Stimulated activated CD4-positive, alpha-beta T cell treated with anti-CD3 and anti-CD28 coated beads, Interleukin-2, amount 100 ng/mL, for 24 hours (primary cell): ENCODE results near the gene NCS1.

ENCODE experiments used
- DNase-seq, 2 donors: peaks; one replicate each; pipeline ENCODE4 v3.0.0-alpha.2; 2020

The NCS1 gene

DNA sequence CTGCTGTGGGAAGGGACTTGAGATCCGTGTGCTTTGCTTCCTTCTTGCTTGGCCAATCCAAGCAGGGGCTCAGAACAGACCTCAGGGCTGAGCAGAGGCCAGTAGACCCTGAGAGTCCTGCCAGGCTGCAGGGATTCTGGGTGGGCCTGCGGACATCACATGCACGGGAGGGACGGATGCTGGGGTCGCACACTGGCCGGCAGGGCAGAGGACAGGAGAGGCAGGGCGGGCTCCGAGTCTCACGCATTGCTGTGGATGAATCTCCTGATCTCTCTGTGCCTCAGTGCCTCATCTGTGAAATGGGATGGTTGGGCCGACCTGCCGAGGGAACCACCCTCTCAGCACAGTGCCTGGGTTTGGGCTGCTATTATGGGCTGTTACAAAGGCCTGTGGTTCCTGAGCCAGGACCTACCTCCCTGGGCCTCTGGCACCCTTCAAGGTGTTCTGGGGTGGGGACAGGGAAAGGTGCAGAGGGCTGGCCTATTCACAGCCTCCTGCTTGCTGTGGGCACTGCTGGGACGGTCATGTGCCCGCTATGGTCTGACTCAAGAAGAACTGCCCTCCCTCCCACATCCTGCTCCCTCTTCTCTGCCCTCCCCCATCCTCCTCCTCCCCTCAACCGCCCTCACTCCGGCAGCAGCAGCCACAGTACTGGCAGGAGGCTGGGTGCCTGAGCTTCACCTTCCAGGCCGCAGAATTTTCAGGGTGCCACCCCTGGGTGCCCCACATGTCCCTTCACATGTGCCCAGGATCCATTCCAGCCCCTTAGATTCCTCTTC is 43.3 kb downstream of the NCS1 start:
- no peak for DNase-seq

DNA sequence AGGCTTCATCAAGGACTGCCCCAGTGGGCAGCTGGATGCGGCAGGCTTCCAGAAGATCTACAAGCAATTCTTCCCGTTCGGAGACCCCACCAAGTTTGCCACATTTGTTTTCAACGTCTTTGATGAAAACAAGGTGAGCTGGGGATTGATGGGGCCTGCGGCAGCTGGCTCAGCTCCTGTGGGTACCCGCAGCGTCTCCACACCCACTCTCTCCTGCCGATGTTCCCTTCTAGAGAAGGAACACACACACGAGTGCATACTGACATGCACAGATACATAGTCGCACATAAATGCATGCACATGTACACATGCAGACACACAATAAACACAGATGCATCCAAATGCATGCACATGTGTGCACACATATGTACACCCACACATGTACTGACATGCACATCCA is 45.6 kb downstream of the NCS1 start:
- no peak for DNase-seq

DNA sequence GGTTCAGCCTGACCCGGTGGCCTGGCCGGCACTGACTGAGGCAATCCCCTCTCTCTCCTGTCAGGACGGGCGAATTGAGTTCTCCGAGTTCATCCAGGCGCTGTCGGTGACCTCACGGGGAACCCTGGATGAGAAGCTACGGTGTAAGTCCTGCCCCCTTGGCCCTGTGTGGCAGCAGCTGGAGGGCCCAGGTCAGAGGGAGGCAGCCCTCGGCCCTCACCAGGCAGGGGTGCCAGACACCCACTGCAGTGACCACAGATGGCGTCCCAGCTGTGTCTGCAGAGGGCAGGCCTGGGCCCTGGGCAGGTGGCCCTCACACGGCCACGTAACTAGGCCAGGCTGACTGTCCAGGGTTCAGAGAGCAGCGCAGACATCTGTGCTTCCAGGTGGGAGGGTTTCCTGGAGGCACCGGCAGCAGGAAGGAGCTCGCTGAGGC is 47.5 kb downstream of the NCS1 start:
- DNase-seq: no peak

DNA sequence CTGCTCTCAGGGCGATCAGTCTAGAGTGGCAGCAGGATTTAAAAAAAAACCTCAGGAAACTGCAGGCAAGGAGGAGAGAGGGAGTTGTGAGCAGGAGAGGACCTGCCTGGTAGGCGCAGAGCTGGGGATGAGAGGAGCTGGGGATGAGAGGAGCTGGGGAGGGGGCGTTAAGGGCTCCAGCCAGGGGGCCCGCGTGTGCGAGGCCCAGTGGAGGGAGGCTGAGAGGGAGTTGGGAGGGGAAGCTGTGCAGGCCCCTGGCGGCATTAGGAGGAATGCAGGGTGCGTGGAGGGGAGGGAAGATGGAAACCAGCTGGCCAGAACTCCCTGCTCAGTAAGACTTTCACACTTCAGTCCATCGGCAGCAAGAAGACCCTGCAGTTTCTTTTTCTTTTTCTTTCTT is 48.1 kb downstream of the NCS1 start:
- DNase-seq: no peak

DNA sequence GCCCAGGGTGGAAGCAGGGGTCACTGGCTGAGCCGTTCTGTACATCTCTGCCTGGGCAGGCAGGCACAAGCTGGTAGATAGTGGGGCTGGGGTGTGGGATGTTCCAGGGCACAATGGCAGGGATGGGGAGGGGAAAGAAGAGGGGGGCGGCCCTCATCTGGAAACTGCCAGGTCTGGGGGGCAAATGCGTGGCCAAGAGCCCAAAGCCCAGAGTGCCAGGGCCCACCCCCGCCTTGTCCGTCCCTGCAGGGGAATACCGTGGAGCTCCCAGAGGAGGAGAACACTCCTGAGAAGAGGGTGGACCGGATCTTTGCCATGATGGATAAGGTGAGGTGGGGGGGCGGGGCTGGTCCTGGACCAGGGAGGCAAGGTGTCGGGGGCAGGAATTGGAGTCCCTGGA is 50.6 kb downstream of the NCS1 start:
- no peak for DNase-seq

DNA sequence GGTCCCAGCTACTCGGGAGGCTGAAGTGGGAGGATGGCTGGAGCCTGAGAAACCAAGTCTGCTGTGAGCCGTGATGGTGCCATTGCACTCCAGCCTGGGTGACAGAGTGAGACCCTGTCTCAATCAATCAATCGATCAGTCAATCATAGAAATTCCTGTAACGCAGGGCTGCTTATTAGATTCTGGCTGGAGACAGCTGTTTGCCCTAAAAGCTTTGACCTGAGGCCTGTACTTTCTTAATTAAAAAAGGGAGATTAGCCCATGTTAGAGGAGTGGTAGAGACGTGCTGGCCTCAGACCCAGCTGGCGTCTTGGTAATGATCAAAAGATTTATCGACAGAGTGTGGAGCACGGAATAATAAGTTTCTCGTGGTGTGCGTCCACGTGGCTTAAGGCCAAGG is 52.9 kb downstream of the NCS1 start:
- DNase-seq: no peak

DNA sequence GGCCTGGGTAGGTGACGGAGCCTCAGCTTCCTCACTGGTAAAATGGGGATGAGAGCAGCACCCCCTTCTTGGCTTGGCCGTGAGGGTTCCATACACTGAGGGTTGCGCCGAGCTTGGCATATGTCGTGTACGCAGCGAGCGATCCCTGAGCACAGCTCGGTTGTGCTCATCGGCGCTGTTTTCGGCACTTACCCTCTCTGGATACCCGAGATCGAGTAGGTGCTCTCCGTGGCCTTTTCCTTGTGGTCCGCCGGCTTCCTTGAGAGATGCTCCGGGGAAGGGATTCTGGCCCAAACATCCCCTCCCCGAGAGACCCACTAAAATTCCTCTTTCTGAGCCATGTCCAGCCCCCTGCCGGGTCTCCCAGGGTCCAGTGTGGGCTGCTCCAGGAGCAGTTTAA is 53.4 kb downstream of the NCS1 start:
- DNase-seq: no peak

DNA sequence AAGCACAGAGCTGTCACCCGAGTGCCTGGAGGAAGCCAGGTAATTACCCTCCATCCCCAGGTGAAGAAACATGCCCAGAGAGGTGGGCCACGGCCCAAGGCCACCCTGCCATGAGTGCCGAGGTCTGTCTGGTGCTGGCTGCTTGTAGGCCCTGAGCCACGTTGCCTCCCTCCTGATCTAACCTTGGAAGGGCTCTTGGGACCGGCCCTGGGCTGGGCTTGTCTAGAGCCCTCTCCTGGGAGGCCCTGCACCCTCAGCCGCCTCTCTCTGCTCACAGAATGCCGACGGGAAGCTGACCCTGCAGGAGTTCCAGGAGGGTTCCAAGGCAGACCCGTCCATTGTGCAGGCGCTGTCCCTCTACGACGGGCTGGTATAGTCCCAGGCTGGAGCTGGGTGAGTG is 53.9 kb downstream of the NCS1 start:
- DNase-seq: no peak

DNA sequence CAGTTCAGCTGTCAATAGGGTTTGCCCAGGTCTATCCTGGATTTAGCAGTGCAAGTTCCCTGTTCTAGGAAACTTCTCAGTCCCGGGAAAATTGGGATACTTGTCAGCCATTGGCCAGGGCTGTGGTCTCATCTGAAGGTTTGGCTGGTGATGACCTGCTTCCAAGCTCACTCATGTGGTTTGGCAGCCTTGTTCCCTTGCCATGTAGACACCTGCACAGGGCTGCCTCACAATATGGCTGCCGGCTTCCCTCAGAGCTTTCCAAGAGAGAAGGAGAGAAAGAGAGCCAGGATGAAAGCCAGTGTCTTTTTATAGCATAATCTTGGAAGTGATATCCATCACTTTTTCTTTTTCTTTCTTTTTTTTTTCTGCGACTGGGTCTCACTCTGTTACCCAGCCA is 55.6 kb downstream of the NCS1 start:
- DNase-seq: no peak

DNA sequence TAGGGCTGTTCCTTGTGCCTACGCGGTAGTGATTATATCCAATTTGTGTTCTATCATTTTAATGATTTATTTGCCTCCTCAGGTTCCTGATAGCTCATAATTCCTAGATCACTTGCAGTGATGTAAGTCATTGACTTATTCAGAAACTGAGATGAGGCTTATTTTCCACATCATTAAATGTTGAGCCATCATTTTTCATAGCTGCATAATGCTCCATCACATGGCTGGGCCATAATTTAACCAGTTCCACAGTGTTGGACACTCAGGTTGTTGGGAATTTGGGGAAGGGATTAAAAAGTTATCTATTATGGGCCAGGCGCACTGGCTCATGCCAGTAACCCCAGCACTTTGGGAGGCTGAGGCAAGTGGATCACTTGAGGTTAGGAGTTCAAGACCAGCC is 57.6 kb downstream of the NCS1 start:
- DNase-seq: no peak

DNA sequence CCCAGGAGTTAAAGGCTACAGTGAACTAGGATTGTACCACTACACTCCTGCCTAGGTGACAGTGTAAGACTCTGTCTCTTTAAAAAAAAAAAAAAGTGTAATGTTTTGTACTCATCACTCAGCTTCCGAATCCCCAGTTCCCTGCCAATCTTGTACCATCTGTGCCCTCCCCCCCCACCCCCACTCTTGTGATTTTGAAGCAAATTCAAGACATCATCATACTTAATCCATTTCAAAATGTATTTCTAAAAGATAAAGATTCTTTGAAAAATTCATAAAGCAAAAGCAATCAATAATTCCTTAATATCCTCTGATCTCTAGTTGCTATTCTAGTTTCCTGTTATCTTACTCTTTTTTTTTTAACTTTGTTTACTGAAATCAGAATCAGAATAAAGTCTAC is 58.4 kb downstream of the NCS1 start:
- no peak for DNase-seq

DNA sequence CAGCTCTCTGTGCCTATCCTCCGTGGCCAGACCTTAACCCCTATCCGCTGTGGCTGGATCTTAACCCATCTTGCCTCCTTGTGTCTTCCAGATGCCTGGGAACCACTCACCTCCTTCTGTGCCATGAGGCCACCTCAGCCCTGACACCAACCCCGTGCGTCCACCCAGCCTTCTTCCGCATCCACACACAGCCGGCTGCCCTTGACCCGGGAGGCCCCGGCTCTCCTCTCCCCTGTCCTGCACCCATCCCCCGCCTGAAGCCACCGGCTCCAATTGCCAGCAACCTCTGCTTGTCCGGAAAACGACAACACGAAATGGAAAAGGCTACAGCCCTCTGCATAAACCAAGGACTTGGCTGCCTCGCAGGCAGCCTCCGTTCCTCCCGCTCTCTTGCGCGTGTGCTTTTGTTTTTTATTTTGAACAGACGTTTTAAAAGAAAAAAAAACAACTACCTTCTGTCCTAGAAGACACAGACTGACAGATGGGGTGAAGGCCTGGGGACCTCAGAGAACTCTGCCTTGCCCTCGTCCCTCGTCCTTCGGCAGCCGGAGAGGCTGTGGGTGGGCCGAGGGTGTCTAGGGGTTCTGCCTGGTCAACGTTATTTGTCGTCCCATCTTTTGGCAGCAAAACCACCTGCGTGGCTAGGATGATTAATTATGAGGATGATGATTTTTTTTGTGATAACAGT is 60.8 kb downstream of the NCS1 start:
- no peak for DNase-seq

DNA sequence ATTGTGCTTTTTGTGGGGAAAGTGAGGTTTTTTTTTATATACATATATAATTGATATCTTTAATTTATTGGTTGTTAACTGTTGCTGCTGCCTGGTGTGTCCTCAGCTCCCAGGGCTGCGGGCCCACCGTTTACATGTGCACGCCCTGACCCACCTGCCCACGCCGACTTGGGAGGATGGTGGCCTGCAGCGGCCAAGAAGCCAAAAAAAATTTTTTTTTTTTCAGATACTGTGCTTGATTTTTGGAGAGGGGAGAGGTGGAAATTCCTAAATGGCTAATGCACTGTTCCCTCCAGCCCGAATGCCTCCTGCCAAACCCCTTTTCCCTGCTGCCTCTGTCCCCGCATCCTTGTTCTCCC is 61.4 kb downstream of the NCS1 start:
- DNase-seq: no peak

DNA sequence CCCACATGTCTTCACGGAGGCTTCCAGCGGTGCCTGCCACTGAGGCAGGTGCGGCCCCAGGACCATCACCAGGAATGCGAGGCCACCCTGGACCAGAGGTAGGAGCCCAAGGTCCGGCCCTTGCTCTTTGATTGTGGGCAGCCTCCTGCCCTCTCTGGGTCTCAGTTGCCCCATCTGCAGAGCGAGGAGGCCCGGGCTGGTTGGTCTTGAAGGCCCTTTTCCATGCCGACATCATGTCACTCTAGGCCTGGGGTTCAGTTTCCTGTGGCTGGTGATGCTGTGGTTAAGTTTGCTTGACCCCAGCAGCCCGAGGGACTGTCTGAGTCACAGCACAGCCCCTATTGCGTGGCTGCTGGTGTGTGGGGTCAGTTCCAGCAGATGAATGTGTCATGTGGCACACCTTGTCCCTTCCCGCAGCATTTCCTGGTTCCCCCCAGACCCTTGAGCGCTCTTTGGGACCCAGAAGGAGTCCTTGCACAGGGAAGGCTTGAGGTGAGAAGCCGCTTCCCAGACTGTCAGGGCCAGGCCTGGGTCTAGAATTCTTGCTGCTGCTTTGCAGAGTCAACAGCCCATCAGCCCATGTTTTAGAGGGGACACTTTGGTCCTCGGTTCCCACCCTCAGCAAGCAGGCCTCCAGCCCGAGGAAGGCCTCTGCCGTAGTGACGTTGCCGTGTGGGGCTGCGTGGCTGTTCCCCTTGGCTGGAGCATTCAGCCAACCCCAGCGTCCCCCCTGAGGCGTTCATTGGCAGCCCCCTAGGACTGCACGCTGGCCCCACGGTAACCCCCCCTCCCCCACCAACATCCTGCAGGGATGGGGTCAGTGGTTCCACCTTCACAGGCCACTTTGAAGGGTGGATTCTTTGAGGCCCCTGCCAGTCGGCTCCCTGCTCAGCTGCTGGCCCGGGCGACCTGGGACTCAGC is 62.4 kb downstream of the NCS1 start:
- no peak for DNase-seq

DNA sequence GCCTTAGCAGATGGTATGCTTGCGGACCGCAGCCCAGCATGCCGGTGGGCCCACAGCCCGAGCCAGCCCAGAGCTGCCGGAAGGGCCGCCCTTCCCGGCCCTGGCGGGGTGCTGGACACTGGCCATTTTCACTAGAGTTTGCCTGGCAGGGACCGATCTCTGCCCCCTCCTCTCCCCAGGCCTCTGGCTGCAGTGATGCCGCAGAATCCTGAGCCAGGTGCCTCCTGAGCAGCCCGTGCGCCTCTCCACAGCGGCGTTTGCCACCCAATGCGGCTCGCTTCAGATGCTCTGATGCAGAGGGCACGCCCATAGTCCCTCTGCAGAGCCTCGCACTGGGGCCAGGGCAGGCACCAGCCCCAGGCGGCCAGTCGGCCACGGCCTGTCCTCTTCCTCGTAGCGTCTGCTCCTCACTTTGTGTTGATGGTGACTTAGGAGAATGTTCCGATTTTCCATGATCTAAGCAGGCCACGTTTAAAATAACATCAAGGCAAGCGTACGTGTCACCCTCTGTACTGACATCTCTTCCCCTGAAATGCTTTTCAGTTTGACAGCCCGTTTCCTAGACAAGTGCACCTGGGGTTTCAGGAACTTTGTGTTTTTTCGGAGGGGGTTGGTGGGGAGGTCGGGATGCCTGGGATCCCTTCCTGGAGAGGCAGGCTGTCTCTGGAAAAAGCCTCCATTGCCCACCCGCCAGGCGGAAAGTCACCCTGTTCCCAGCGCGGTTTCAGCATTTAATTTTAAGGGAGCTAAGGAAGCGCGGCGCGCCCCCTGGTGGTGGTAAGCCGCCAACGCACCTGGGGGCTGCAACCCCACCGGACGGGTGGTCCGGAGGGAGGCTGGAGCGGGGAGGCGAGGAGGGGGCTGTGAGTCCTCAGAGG is 63.6 kb downstream of the NCS1 start:
- DNase-seq: peak; percentile 76

DNA sequence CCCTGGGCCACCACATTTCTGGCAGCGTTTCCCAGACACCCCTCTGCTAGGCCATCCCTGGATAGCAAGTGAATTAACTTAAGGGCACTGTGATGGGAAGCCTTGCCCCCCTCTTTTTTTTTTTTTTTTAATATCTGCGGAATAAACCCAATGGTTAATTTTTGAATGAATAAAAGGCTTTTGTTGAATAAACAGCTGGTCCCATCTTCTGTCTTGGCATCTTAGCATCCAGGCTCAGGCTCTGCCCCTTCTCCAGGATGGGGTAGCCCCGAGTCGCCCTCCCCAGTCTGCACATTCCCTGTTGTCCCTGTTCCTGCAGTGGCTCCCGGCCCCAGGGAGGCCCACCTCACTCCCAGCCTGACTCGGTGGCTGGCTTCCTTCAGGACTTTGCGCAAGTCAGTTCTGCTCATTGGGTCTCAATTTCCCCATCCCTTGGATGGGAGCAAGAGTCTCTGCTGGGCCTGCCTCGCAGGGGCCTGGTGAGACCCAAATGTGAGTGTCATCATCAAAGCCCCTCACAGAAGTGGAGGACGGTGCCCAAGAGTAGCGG is 64.3 kb downstream of the NCS1 start:
- DNase-seq: no peak

DNA sequence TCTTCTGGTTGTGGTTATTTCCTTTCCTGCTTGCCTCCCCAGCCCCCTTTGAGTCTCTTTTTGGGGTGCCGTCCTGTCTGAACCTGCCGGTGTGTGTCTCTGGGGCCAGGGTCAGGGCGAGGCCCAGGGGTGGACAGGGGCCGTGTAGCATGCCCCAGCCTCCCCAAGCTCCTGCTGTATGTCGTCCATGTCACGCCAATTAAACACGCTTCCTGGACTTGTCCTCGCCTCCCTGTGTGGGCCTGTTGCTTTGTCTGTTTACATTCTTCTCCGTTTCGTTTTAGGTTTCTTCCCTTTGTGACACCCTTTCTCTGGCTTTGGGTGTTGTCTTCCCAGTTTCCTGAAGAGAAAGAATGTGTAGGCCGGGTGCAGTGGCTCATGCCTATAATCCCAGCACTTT is 64.9 kb downstream of the NCS1 start:
- DNase-seq: no peak

DNA sequence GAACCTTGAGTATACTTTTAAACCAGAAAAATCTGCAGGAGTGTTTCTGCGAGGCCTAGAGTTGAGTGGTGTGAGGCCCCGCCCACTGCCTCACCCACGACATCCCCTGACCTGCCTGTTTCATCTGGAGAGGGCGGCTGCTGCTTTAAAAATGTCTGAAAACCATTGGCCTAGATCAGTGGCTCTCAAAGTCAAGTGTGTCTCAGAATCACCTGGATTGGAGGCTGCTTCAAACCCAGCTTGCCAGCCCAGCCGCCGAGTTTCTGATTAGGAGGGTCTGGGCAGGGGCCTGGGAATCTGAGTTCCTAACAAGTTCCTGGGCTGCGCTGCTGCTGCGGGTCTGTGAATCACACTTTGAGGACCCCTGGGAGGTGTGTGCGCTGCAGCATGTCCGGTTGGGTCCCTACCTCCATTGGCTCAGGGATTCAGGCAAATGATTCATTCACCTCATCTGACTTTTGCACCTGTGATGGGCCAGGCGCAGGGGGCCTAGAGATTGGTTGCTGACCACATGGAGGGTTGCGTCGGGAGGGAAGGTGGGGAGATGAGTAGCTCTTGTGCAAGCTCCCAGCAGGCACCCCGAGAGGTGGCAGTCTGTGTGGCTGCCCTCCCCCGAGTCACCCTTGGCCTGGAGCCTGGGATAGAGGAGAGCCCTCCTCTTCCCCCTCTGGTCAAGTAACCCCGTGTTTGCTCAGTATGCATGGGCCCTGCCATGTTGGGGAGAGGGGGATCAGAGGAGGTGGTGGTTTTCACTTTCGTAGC is 65.7 kb downstream of the NCS1 start:
- DNase-seq: no peak

DNA sequence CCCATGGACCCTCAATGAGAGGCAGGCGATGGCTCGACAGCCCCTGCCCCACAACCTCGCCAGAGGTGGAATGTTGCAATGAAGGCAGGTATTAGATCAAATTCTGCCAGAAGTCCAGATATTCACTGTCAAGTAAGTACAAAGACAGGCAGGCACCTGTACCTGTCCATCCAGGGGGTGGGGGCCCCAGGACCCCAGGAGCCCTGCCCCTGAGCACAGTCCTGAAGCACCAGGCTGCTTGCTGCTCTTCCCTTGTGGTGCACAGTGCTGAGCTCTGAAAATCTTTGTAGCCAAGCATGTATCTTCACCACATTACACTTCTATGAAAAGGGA is 67.1 kb downstream of the NCS1 start:
- DNase-seq: no peak

DNA sequence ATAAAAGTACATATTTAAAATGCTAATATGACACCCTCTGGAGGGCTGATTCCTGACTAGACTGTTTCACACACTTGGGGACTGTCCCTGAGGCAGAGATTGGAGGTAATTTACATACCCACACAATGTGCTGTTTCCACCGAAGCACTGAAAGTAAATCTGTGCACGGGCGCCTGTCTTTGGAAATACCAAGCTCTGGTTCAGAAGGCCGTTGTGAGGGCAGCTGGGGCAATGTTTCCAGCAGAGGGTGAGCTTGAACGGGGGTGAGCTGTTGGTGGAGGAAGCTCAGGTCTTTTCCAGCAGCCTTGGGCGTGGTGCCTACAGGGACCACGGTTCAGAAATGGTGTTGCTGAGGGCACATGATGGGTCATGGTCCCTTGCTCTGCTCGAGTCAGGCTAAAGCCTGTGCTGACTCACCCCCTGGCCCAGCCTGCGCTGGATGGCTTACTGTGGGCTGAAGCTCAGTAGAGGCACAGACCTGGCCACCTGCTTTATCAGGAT is 67.6 kb downstream of the NCS1 start:
- peak; percentile 57 to 61 for DNase-seq

DNA sequence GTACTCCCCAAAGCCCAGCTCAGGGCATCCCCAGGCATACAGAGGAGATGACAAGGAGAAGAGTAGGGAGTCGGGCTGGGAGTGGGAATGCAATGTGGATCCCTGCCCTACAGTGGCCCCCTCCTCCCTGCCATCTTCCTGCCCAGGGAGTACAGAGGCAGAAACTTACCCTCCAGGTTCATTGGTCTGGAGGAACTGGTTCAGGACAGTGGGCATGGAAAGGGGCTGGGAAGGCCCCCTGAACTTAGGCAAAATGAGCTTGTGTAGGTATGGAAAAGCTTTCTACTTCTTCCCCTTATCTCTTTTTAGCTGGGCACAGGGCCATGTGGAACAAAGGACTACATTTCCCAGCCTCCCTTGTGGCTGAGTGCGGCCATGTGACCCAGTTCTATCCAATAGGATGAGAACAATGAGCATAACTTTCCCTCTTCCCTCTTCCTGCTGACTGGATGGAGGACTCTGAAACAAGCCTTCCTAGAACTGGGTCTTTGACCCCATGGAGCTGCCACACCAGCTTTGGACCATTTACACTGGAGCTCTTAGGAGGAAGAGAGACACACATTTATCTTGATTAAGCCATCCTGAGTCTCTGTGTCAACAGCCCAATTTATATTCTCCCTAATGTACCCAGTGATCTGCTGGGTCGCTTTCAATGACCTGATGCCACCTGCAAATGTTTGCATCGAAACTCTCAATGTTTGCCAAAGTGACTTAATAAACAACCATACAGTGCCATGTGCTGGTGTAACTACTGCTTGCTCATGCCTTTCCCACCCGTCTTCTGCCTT is 68.4 kb downstream of the NCS1 start:
- DNase-seq: peak; percentile 34 to 42
